GM19455 (cell line): ENCODE results near the gene EMC10.
"Not testable (repeated sequence)": the region's sequence is repeated elsewhere in the genome, so short reads cannot be mapped to it uniquely, and the experiment has no call there.

Experiments
- ATAC-seq: cut with Tn5 transposase; IDR thresholded peaks from one replicate; pipeline ENCODE4 v1.9.1; 2021; ENCODE audit not compliant: unreplicated experiment

The EMC10 gene

DNA sequence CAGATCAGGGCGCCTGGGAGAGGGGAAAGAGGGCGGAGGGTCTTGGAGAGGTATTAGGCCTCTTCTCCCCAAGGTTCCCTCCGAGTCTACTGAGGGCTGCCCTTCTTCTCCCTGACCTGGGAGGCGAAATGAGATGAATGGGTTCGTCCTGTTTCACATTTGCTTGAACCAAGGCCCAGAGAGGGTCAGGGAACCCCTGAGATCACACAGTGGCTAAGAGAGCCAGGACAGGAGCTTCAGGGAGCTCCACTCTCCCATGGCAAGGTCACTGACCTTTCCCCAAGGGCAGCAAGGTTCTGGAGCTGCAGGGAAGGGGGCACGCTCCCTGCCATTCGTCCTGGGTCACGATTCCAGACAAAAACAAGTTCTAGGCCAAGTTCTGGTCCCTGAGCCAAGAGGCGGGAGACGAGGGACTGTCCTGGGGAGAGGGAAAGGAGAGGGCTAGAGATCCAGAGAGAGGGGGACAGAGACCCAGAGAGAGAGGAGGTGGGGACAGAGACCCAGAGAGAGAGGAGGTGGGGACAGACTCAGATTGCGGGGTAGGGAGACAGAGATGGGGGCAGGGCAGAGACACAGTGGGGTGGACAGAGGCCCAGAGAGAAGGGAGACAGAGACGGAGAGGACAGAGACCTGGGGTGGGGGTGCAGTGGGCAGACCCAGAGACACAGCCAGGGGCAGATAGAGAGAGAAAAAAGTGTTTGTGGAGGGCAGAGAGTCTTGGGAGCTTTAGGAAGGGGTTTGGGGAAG, 36.9 kb downstream of the EMC10 start:
- ATAC-seq: no peak

DNA sequence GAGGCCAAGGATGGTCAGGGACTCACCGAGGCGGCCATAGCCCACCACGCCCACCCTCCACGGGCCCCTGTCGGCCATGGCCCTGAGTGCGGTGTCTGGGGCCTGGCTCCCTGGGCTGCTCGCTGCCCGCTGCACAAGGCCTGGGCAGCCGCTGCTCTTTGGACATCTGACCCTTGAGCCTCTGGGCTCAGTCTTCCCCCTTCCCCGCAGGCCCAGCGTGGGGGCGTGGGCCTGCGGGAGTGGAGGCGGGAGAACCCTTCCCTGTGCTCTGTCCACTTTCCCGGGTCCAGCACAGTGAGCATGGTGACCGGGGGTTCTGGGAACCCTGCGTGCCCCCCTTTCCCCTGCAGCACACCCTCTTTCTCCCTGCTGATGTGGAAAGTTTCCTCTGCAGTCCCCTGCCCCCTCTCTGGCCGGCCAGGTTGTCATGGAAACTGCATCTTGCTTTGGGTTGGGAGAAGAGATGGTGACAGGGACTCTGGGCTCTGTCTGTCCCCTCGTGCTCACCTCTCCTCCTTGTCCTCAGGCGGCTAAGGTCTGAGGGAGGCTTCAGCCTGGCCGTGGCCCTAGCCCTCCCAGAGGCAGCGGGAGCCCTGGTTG, 37.5 kb downstream of the EMC10 start, which contains the start of gene ASPDH:
Gene ASPDH (minus strand): TSS at position 168 of the 600 bp plus-strand sequence. CDS start 90 bp downstream, at position 78.
- no peak for ATAC-seq

DNA sequence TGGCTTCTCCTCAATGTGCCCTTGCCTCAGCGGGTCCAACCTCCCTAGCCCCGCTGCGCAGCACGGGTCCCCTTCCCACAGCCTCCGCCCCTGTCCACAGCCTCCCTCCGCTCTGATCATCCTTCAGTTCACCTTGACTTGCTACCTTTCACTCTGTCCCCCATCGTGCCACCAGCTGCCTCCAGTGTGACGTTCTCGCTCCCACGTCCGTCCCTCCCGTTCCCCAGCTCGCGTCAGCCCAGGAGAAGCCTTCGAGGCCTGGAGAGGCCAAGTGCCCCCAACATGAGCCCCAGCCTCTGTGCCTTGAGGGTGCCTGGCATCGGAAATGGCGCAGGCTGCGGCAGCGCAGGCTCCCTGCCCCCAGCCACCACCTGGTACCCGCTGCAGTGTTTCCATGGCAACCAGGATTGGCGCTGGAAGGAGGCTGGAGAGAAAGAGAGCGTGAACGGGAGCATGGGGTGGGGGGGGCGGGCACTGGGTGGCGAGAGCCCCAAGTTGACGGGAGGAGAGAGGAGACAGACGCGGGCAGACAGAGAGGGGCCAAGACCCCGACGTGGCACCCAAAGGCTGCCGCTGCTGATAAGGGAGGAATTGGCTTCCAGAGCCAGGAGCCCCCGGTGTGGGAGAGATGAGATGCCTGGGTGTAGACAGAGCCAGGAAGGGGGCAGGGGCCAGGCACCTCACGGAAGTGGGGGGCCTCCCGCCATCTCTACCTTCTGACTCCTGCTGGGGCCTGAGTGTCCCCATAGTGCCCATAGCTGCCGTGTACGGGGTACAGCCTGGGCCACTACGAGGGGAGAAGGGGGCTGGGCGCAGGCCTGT, 38.2 kb downstream of the EMC10 start:
- ATAC-seq: no peak

DNA sequence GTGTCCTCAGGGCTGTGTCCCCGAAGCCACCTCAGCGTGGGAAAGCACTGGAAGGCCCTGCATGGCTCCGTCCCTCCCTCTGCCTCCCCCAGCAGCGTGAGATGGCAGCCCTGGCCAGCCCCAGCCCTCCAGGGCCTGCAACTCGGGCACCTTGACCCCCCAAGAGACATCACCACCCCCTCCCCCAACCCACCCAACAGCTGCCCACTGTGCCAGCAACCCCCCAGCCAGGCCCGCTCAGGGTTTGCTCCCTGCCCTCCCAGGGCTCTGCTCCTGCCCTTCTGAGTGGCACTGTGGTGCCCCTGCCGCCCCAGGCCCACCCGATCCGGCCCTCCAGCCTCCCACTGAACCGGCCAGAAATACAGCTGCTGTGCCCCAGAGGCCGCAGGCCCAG, 38.9 kb downstream of the EMC10 start:
- no peak for ATAC-seq

DNA sequence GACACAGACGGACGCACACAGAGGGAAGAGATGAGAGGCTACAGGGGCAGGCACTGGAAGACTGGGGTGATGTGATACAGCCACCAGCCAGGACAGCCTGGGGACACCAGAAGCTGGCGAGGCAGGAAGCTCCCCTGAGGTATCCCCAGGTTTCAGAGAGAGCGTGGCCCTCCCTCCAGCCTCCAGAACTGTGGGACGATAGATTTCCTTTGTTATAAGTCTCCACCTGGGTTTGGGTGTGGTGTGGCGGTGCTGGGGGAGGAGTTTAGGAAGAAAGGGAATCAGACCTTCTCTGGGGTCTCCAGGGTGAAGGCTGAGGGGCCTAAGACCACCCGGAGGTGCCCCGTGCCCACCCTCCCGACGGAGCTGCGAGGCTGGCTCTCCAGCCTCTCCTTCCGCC, 40.1 kb downstream of the EMC10 start:
- ATAC-seq: no peak

DNA sequence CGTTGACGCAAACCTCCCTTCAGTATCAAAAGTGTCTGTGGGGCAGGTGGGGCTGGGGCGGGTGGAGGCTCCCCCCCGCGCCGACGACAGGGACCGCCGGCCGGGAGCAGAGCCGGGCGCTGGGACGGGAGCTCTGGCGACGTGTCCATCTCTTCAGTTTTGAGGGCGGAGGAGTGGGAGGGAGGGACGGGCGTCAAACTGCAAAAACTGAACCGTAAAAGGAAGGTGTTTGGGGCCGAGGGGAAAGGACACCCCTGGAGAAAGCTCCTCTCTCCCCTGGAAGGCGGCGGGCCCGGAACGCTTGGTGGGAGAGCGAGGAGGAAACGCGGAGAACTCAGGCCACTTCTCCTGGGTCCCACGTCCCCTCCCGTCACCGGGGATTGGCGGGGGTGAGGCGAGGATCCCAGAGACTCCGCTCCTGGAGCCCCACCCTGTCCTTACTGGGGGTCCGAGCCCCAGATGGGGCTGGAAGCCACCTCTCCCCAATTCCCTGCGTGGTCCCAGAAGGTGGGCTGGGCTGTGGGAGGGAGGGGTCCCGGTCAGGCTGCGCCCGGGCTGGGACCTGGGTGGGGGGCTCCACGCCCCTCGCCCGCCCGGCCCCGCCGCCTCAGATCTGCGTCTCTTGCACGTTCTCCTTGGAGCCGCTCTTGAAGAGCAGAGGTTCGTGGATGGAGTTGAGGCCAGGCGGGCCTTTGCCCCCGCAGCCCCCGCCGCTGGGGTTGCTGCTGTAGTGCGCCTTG, 40.8 kb downstream of the EMC10 start:
- ATAC-seq: no peak

DNA sequence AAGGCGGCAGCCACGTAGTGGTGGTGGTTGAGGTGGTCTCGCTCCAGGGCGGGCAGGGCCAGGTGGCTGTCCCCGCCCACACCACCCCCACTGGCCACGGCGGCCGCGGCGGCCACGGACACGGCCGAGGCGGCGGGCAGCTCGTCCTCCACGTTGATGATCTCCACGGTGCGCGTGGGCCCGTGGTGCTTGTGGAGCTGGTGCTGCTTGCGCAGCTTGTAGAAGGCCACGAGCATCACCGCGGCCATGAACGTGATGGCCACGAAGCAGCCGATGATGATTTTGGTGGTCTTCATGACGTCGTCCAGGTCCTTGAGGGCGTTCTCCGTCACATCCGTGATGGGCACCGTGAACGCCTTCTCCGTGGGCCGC, 41.4 kb downstream of the EMC10 start:
- ATAC-seq: no peak

DNA sequence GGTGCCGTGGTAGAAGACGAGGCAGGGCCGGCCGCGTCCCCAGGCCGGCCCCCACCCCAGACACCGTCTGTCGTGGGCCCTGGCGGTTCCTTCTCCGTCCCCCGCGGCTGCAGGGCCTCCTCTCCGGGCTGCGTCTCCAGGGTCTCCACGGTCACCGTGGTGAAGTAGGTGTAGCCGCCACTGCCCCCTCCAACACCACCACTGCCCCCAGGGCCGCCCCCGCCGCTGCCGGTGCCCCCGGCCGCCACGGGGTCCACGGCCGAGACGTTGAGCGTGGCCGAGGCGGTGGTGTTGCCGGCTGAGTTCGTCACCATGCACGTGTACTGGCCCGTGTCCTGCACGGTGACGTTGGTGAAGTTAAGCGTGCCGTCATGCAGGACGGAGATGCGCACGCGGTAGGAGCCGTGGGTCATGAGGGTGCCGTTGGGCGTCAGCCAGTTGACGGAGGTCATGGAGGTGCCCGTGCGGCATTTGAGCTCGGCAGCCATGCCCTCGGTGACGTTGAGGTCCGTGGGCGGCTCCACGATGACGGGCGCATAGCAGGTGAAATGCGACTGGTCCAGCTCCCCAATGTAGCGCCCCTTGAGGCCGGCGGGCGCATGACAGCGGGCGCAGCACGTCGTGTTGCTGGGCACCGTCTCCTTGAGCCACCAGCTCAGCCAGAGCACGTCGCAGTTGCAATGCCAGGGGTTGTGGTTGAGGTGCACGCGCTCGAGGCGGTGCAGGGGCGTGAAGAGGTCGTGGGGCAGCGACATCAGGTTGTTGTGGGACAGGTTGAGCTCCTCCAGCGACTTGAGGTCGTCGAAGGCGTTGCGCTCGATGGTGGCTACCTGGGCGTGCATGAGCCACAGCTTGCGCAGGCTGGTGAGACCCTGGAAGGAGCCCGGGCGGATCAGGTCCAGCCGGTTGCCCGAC, 42.0 kb downstream of the EMC10 start:
- ATAC-seq: no peak

DNA sequence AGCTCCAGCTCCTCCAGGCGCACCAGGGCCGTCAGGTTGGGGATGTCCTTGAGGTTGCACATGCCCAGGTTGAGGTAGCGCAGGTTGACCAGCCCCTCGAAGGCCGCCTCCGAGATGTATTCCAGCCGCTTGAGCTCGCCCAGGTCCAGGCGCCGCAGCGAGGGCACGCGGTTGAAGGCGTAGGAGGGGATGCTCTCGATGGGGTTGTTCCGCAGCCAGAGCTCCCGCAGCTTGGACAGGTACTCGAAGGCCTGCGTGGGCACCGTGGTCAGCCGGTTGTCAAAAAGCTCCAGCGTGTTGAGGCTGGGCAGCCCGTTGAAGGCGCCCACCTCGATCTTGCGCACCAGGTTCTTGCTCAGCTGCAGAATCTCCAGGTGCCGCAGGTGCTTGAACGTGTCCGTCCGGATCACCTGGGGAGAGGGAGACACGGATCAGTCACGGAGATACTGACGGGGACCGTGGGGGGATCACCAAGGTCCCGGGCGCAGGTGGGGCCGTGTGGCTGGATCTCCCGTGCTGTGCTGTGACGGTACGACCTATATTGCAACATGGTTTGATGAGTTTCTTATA, 42.8 kb downstream of the EMC10 start:
- no peak for ATAC-seq

DNA sequence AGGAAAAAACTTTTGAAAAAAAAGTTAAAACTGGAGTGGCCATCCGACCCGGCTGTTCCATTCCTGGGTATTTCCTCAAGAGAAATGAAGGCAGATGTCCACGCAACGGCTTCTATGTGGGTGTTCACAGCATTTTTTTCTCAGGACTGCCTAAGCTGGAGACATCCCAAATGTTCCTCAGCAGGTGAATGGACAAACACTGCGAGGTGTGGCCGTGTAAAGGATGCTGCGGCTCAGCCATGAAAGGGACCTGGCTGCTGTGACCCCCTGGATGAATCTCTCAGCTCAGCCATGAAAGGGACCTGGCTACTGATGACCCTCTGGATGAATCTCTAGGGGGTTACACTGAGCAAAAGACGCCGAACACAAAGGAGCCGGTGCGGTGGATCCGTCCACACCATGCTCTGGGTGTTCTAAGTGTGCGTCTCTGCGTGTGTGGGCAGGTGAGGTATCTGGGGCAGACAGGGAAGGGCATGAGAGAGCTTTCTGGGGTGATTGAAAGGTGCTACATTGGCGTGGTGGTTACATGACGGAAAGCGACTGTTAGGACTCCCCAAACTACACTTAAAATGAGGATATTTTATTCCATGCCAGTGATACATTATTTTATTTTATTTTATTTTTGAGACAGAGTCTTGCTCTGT, 44.6 kb downstream of the EMC10 start:
- no peak for ATAC-seq

DNA sequence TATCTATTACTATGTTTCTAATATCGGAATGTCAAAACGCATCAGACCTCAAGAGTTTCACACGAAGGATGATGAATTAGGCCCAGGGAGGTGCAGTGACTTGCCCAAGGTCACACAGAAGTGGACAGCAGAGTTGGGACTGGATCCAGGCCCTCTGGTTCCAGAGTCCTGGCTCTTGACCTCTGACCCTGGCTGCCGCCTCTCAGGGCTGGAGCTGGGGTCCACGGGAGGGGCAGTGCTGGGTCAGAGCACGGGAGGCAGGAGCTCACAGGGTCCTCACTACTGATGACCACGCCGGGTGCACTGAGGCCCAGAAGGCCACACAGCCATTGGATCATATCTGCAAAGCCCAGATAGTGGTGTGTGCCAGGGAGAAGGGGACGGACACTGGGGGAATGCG, 46.6 kb downstream of the EMC10 start:
- ATAC-seq: no peak

DNA sequence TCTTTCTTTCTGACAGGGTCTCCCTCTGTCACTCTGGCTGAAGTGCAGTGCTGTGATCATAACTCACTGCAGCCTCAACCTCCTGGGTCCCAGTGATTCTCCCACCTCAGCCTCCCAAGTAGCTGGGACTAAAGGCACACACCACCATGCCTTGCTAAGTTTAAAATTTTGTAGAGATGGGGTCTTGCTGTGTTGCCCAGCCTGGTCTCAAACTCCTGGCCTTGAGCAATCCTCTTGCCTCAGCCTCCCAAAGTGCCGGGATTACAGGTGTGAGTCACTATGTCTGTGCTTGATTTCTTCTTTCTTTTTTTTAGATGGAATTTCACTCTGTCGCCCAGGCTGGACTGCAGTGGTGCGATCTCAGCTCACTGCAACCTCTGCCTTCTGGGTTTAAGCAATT, 51.7 kb downstream of the EMC10 start:
- ATAC-seq: not testable (repeated sequence)

DNA sequence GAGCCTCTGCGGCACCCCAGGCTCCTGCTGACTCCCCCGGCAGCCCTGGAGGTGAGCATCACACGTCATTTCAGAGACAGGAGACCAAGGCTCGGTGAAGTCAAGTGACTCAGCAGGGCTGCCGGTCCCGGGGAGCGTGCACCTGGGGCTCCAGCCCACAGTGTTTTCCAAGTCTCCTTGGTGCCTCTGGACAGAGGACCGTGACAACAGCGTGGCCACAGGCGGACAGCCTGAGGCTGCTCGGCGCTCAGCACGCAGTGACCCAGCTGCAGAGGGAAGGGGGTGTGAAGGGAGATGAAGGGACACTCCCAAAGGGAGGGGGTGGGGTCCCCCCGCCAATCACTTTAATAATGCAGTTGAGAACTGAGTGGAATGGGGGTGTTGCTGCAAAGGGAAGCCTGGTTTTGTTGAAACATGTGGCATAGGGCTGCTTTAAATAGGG, 54.9 kb downstream of the EMC10 start:
- ATAC-seq: no peak

DNA sequence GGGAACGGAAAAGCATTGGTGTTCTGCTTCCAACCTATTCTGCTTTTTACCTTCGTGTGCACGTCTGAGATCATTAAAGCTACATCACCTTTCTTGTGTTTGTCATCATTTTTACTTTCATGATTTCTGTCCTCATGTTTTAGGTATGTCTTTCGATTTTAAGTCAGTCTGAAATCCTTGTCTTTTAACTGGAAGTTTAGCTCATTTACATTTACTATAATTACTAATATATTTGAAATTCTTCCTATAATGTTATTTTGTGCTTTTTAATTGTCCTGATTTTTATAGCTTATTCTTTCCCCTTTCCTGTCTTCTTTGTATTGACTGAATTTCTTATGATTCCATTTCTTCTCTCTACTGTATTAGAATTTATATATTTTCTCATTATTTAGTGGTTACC, 56.6 kb downstream of the EMC10 start:
- no peak for ATAC-seq

DNA sequence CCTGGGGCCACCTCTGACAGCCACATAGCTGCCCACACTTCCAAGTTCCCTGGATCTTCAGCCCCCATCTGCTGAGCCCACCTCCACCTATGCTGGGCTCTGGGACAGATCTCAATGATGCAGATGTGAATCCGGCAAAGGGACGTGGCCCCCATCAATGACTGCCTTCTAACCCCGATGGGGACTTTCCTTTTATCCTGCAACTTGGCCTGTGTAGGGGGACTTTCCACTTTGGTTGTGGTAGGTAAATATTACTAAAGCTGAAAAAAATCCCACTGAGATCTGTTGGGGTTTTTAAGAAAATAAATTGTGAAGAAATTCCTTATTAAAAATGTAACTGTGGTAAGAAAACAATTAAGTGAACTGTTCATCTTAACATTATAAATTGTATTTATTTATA, 58.2 kb downstream of the EMC10 start:
- no peak for ATAC-seq

DNA sequence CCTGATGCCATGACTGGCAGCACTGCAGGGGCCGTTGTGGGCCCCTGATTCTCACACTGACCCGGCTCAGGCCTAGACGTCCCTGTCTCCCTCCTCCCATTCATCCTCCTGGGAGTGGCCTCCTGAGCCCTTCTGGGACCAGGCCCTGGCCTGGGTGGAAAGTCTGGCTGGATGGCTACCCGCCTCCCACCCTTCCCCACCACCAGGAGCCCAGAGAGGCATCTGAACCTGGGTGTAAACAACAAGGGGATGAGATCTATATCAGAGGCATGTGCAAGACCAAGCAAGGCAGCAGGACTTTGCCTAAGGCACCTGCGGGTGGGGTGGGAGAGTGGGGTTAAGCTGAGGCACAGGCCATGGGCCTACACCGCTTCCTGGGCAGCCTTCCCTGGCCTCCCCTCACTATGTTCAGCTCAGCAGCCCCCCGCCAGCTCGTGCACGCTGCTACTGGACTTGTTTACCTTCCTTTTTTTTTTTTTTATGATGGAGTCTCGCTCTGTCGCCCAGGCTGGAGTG, 59.4 kb downstream of the EMC10 start:
- ATAC-seq: no peak

DNA sequence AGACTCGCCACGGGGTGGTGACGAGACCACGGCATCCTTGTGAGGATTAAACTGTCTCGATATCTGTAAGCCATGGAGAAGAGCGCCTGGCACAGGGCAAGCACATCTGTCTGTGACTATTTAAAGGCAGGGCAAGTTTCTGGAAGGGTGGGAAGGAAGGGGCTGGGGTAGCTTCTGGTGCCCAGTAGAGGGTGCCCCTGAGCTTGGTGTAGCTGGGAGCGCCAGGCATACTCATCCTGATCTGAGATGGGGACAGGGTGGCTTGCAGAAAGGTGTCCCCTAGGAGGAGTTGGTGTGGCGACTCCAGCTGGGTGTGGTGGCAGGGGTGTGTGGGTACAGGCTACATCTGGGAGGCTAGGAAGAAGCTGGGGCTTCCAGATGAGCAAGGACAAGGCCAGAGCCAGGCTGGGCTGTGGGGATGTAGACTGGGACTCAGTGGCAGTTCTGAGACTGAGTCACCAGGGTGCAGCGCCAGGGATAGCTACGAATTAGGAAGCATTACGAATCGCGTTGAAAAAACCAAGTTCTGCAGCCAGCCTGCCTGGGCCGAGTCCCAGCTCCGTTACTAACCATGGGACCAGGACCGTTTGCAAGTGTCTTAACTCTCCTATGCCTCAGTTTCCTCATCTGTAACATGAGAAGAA, 60.5 kb downstream of the EMC10 start:
- ATAC-seq: no peak

DNA sequence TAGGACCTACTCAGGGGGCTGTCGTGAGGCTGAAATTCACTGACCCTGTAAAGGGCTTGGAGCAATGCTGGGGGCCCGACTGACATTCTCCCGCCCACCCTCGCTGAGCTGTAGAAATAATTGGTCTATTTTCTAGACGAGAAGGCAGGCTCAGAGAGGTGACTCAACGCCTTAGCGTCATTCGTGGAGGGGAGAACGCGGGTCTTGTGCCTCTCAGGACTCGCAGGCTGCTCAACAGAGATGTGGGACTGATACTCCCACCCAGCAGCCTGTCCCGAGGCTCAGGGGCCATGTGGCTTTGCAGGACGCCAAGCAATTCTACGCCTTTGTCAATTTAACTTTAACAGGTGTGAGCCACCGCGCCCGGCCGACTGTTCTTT, 61.0 kb downstream of the EMC10 start:
- ATAC-seq: no peak

DNA sequence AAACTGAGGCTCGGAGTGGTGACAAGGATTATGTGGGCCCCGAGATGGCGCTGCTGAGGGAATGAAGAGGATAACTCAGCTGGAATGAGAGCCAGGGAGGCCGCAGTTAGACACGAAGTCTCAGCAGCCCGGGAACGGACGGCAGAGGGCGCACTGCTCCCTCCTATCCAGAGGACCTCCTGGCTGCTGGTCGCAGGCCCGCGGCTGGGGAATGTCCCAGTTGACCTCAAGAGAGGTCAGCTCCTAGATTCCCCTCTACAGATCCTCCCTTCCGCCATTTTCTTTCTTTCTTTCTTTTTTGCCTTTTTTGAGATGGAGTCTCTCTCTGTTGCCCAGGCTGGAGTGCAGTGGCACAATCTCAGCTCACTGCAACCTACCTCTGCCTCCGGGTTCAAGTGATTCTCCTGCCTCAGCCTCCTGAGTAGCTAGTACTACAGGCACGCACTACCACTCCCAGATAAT, 61.5 kb downstream of the EMC10 start:
- no peak for ATAC-seq
